Calu3 (cell line): ENCODE measurements around the gene PCDHGC3. TPM values are rescaled to one million over a fixed set of nuclear protein-coding genes. Genes with fewer than 3 reads are reported as not detected.

ENCODE experiments used
- BruUV-seq: library from RNA; stranded (reverse); fragments of 400-500 nt; replicated peaks from 2 replicates; lab custom pipeline; 2021; lab: Mats Ljungman, UMichigan
- CTCF ChIA-PET: fragments of 300-600 bp; sonication (Branson Sonifier 250); formaldehyde crosslinking; loops from one replicate; lab custom pipeline; 2022; ENCODE audit warnings: antibody characterized with exemption; lab: Charles Lee
- DNase-seq: peaks from one replicate; pipeline ENCODE4 v3.0.0; 2022
- H3K27ac Mint-ChIP-seq: one replicate; pipeline ENCODE4 v1.8.0; 2022; ENCODE audit warnings: mixed read lengths; ENCODE audit not compliant: unreplicated experiment
- H3K27me3 Mint-ChIP-seq: one replicate; pipeline ENCODE4 v1.8.0; 2022; ENCODE audit warnings: mixed read lengths; ENCODE audit not compliant: unreplicated experiment
- H3K36me3 Mint-ChIP-seq: one replicate; pipeline ENCODE4 v1.8.0; 2022; ENCODE audit warnings: mild to moderate bottlenecking, moderate library complexity, mixed read lengths; ENCODE audit not compliant: insufficient read depth, unreplicated experiment
- H3K4me1 Mint-ChIP-seq: one replicate; pipeline ENCODE4 v1.8.0; 2022; ENCODE audit warnings: mild to moderate bottlenecking, low read depth, mixed read lengths; ENCODE audit not compliant: unreplicated experiment
- H3K4me3 Mint-ChIP-seq: one replicate; pipeline ENCODE4 v1.8.0; 2022; ENCODE audit warnings: mild to moderate bottlenecking, low read depth, moderate library complexity, mixed read lengths; ENCODE audit not compliant: unreplicated experiment
- H3K9me3 Mint-ChIP-seq: one replicate; pipeline ENCODE4 v1.8.0; 2022; ENCODE audit warnings: low read depth, mixed read lengths; ENCODE audit not compliant: unreplicated experiment
- CTCF ChIP-seq: fragments of 200-600 bp; IDR thresholded peaks from one replicate; pipeline ENCODE4 v1.8.0; 2022; ENCODE audit warnings: antibody characterized with exemption; ENCODE audit not compliant: unreplicated experiment
- intact Hi-C: fragments of 100-400 bp; cut with micrococcal nuclease; formaldehyde crosslinking; loops from one replicate; pipeline ENCODE4 v1.10.0; 2022; ENCODE audit not compliant: unreplicated experiment
- total RNA-seq: library from RNA; stranded (reverse); gene quantifications from 2 replicates; pipeline ENCODE4 v1.2.3, GENCODE V29; 2022

PCDHGC3 gene
- total RNA-seq, 1 experiment from 2014 or later = 73.0 TPM

GRCh38 chr5:141514330-141515133 lies 38.8 kb downstream of the PCDHGC3 start:
- intact Hi-C loops = no loop called here
- H3K4me1 Mint-ChIP-seq = peaks cover 5% of the 10 kb centered on the region
- H3K36me3 Mint-ChIP-seq = peaks cover 80% of the 10 kb centered on the region
- H3K9me3 Mint-ChIP-seq = no peaks in the 10 kb centered on the region
- H3K27me3 Mint-ChIP-seq = no peaks in the 10 kb centered on the region
- CTCF ChIA-PET = interaction anchor here (0.5 to 0.7 kb wide), 3 partner anchors 13 to 84 kb away, joined by 3 to 5 read pairs (median 5); partner anchors contain the start of gene PCDHGA12
- no peak for DNase-seq
- no peak for TF ChIP-seq CTCF
- no TSS peak for BruUV-seq
- no peak overlapping the region for H3K27ac Mint-ChIP-seq
- no peak overlapping the region for H3K4me3 Mint-ChIP-seq

GRCh38 chr5:141515141-141515540 lies 39.4 kb downstream of the PCDHGC3 start:
- intact Hi-C loops = no loop called here
- DNase-seq = no peak
- H3K9me3 Mint-ChIP-seq = no peaks in the 10 kb centered on the region
- no peaks in the 10 kb centered on the region for H3K27me3 Mint-ChIP-seq
- H3K4me1 Mint-ChIP-seq = peaks cover 11% of the 10 kb centered on the region
- H3K36me3 Mint-ChIP-seq = peaks cover 83% of the 10 kb centered on the region
- BruUV-seq = TSS peak; percentile 50
- no peak overlapping the region for H3K27ac Mint-ChIP-seq
- TF ChIP-seq CTCF = no peak
- CTCF ChIA-PET = interaction anchor here (0.5 to 0.7 kb wide), 2 partner anchors 13 to 85 kb away, joined by 3 to 5 read pairs; partner anchors contain the start of gene PCDHGA12
- no peak overlapping the region for H3K4me3 Mint-ChIP-seq

- peak overlapping the region; percentile 25 for H3K27ac Mint-ChIP-seq
- intact Hi-C loops = no loop called here
- no TSS peak for BruUV-seq
- DNase-seq = no peak
- H3K4me3 Mint-ChIP-seq = no peak overlapping the region
- peaks cover 21% of the 10 kb centered on the region for H3K4me1 Mint-ChIP-seq
- CTCF ChIA-PET = no interaction called here
- no peaks in the 10 kb centered on the region for H3K27me3 Mint-ChIP-seq
- TF ChIP-seq CTCF = no peak
- peaks cover 83% of the 10 kb centered on the region for H3K36me3 Mint-ChIP-seq
- H3K9me3 Mint-ChIP-seq = no peaks in the 10 kb centered on the region
Observed at GRCh38 chr5:141515946-141516671, 40.3 kb downstream of the PCDHGC3 start.

GRCh38 chr5:141516672-141517025 lies 40.9 kb downstream of the PCDHGC3 start:
- Mint-ChIP-seq H3K9me3 (no peaks in the 10 kb centered on the region), H3K4me3 (no peak overlapping the region), H3K27ac (peak overlapping the region; percentile 25), H3K36me3 (peaks cover 83% of the 10 kb centered on the region), H3K27me3 (no peaks in the 10 kb centered on the region), H3K4me1 (peaks cover 26% of the 10 kb centered on the region)
- no peak for TF ChIP-seq CTCF
- intact Hi-C loops = no loop called here
- DNase-seq = no peak
- BruUV-seq = no TSS peak
- CTCF ChIA-PET = no interaction called here
